ENCODE measurements around the gene CRBN.

DNA sequence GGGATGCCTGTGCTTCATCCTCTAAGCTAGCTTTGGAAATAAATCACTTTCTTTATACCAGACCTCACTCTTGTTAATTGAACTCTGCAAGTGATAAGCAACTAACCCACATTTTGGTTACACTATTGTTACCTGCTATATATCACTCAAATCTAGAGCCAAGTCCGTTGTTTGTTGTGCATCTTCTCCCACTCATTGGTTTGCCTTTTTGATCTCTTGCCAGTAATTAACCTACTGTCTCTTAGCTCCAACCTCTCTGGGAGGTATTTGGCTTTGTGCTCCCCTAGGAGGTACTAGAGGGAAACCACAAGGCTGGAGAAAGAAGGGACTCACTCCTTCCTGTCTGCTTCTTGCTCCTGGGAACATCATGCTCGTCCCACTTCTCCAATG lies 12.8 kb upstream of the CRBN start:
- TF ChIP-seq SUZ12 (IDR thresholded peaks at IDR 0.05; ENCODE audit: extremely low read depth, insufficient read depth, insufficient read length) (no peak), YY1 (IDR thresholded peaks at IDR 0.05; ENCODE audit: insufficient read depth, insufficient read length) (no peak), ZNF274 (IDR thresholded peaks at IDR 0.05; ENCODE audit: low read depth, low read length) (no peak)

Data from NT2/D1 (cell line).